Stomach (tissue), 9 donors: ENCODE results near the gene RPL36. TPM values are rescaled to one million over a fixed set of nuclear protein-coding genes. Genes with fewer than 3 reads are reported as not detected.

Experiments used
- DNase-seq, 2 donors: peaks; one replicate each; pipeline versions ENCODE4 v3.0.0 to v3.0.0-alpha.2; 2013 to 2019
- H3K27ac ChIP-seq, 5 donors: fragments of 200-600 bp in 4 of 5; sonication (generic) in 4 of 5; one replicate each; pipeline ENCODE4 v1.5.1; 2013 to 2019; ENCODE audit warnings: mild to moderate bottlenecking in 1 of 5, moderate library complexity in 1 of 5
- H3K27me3 ChIP-seq, 3 donors: fragments of 200-600 bp; sonication (generic); one replicate each; pipeline ENCODE4 v1.5.1; 2017 to 2019; ENCODE audit warnings: mixed run types in 1 of 3
- H3K36me3 ChIP-seq, 4 donors: fragments of 200-600 bp; sonication (generic); 1 replicate in 3 of 4; 2 replicates in 1 of 4; pipeline ENCODE4 v1.5.1; 2016 to 2019
- H3K4me1 ChIP-seq, 4 donors: fragments of 200-600 bp; sonication (generic); one replicate each; pipeline ENCODE4 v1.5.1; 2016 to 2019
- H3K4me3 ChIP-seq, 4 donors: fragments of 200-600 bp; sonication (generic) in 3 of 4; one replicate each; pipeline ENCODE4 v1.5.1; 2016 to 2019; ENCODE audit warnings: mild to moderate bottlenecking in 1 of 4
- H3K9me3 ChIP-seq, 4 donors: fragments of 200-600 bp; sonication (generic); one replicate each; pipeline ENCODE4 v1.5.1; 2016 to 2019
- EP300 ChIP-seq: sonication (generic); formaldehyde crosslinking; IDR thresholded peaks from one replicate; pipeline ENCODE4 v1.6.1; 2017; ENCODE audit warnings: antibody characterized with exemption
- POLR2A ChIP-seq, 4 donors: fragments of 450-650 bp; IDR thresholded peaks; one replicate each; pipeline ENCODE4 v1.6.1; 2016; ENCODE audit warnings: antibody characterized with exemption in 4 of 4, control low read depth in 2 of 4, mild to moderate bottlenecking in 1 of 4, moderate library complexity in 1 of 4
- POLR2AphosphoS5 ChIP-seq, 3 donors: sonication (generic); formaldehyde crosslinking; IDR thresholded peaks; one replicate each; pipeline ENCODE4 v1.6.1; 2016; ENCODE audit warnings: antibody characterized with exemption in 3 of 3
- WGBS, 5 donors: extraction: QIAGEN DNeasy Blood & Tissue Kit in 3 of 5; methylation state at CpG; one replicate each; pipeline versions ENCODE4 v1.1.5 to v1.1.7; 2013 to 2018; 5-methylcytosine and 5-hydroxymethylcytosine counted together
- intact Hi-C: fragments of 100-400 bp; cut with DNase I; formaldehyde crosslinking; loops from one replicate; pipeline ENCODE4 v1.15.1; 2023; ENCODE audit warnings: low total_unique reads
- polyA plus RNA-seq, 3 donors: library from polyadenylated mRNA; stranded (reverse); fragments of 200-250 nt; gene quantifications; one replicate each; pipeline ENCODE4 v1.2.3, GENCODE V29; 2013
- total RNA-seq, 5 donors: library from RNA; depleted of rRNA; stranded (reverse); fragments of >200 nt; gene quantifications; one replicate each; pipeline versions ENCODE4 v1.1.0 to v1.2.3, GENCODE V29; 2014 to 2016
- TF ChIP-seq, protein P1 (sequence below), 7 experiments: fragments of 450-650 bp in 4 of 7; fragments of 200-600 bp in 3 of 7; sonication (generic) in 3 of 7; IDR thresholded peaks; one replicate each; pipeline ENCODE4 v1.5.1; 2016 to 2019; ENCODE audit warnings: antibody characterized with exemption in 7 of 7, control low read depth in 2 of 7, mild to moderate bottlenecking in 1 of 7
- donor health status: healthy with polysubstance abuse.
- donor health status: Bipolar disorder and iron deficiency.
- donor health status: healthy.

RPL36 gene
- total and polyA plus RNA-seq, 8 donors = 121 to 2,132 (median 649) TPM

DNA sequence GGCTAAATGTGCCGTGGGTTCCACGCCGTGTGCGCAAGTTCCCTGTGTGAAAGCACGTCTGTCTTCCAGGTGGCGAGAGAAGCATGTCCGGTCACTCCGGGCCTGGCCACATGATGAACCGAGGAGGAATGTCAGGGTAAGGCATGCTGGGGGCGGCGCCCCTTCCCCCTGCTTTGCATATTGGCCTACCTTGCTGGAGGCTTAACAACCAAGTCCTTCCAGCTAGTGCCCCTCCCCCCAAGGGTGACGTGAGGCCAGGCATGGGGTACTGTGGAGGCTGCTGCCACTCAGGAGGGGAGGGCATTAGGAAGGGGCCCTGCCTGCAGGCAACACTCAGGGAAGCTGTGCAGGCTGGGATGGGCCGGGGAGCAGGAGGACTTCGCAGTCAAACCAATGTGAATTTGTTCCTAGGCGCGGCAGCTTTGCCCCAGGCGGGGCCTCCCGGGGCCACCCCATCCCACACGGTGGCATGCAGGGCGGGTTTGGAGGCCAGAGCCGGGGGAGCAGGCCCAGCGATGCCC is 22.3 kb upstream of the RPL36 start:
- H3K27me3 ChIP-seq = no peaks in the 10 kb centered on the region
- no peak for DNase-seq
- H3K4me3 ChIP-seq = no peak overlapping the region
- no peak overlapping the region for H3K27ac ChIP-seq
- peaks cover 70 to 94% (median 92%) of the 10 kb centered on the region in 4 donors for H3K36me3 ChIP-seq
- H3K9me3 ChIP-seq = no peaks in the 10 kb centered on the region
- WGBS, 5 donors = 83 to 87% (median 84%) methylated on average over 20 to 22 of the region's 22 CpGs
- intact Hi-C loops = no loop called here
- H3K4me1 ChIP-seq = no peaks in the 10 kb centered on the region
- TF ChIP-seq EP300 = no peak
- TF ChIP-seq POLR2A (IDR thresholded peaks at IDR 0.05) = no peak
- TF ChIP-seq, protein P1, sequence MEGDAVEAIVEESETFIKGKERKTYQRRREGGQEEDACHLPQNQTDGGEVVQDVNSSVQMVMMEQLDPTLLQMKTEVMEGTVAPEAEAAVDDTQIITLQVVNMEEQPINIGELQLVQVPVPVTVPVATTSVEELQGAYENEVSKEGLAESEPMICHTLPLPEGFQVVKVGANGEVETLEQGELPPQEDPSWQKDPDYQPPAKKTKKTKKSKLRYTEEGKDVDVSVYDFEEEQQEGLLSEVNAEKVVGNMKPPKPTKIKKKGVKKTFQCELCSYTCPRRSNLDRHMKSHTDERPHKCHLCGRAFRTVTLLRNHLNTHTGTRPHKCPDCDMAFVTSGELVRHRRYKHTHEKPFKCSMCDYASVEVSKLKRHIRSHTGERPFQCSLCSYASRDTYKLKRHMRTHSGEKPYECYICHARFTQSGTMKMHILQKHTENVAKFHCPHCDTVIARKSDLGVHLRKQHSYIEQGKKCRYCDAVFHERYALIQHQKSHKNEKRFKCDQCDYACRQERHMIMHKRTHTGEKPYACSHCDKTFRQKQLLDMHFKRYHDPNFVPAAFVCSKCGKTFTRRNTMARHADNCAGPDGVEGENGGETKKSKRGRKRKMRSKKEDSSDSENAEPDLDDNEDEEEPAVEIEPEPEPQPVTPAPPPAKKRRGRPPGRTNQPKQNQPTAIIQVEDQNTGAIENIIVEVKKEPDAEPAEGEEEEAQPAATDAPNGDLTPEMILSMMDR (IDR thresholded peaks at IDR 0.05) = no peak
- TF ChIP-seq POLR2AphosphoS5 (IDR thresholded peaks at IDR 0.05) = no peak

DNA sequence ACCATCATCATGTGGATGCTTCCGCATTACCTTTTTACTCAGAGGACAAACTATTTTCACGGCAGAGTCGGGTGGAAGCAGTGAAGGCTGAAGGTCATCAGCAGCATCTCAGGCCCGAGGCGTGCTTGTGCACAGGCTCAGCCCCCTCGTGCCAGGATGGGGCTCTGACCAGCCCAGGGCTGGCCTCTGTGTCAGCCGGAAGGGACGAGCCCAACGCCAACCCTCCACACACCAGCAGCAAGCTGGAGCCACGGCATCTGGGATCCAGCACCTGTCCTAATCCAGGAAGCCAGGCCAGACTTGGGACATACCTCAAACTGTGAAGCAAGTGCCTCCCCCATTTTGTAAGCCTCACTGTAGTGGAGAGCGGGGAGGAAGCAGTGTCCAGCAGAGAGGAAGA is 20.9 kb upstream of the RPL36 start:
- no peak for DNase-seq
- H3K27ac ChIP-seq = no peak overlapping the region
- H3K36me3 ChIP-seq = peaks cover 56 to 81% (median 79%) of the 10 kb centered on the region in 4 donors
- no peaks in the 10 kb centered on the region for H3K4me1 ChIP-seq
- 80 to 89% (median 85%) methylated on average over 11 of the region's 11 CpGs for WGBS, 5 donors
- intact Hi-C loops = no loop called here
- H3K27me3 ChIP-seq = no peaks in the 10 kb centered on the region
- H3K9me3 ChIP-seq = no peaks in the 10 kb centered on the region
- H3K4me3 ChIP-seq = no peak overlapping the region
- no peak for TF ChIP-seq EP300

DNA sequence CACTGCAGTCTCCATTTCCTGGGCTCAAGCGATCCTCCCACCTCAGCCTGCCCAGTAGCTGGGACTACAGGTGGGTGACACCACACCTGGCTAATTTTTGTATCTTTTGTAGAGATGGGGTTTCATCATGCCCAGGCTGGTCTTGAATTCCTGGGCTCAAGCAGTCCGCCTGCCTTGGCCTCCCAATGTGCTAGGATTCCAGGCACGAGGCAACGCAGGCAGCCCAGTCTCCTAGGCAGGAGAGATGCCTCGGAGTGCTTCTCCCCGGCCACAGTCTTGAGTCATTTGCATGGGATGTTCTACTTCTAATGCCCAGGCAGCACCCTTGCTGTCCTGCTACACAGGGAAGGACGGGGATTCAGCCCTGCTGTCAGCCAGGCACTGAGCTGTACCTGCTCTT is 18.5 kb upstream of the RPL36 start:
- intact Hi-C loops = no loop called here
- Histone ChIP-seq H3K9me3 (no peaks in the 10 kb centered on the region), H3K27ac (no peak overlapping the region), H3K4me1 (peaks cover 0 to 5% (median 2%) of the 10 kb centered on the region in 4 donors), H3K27me3 (no peaks in the 10 kb centered on the region), H3K36me3 (peaks cover 34 to 57% (median 55%) of the 10 kb centered on the region in 4 donors), H3K4me3 (no peak overlapping the region)
- DNase-seq = no peak
- TF ChIP-seq POLR2AphosphoS5 (IDR thresholded peaks at IDR 0.05) (no peak), EP300 (no peak), POLR2A (IDR thresholded peaks at IDR 0.05) (no peak)
- TF ChIP-seq, protein P1 (IDR thresholded peaks at IDR 0.05) = no peak
- 88 to 98% (median 94%) methylated on average over 6 to 7 of the region's 7 CpGs for WGBS, 5 donors

DNA sequence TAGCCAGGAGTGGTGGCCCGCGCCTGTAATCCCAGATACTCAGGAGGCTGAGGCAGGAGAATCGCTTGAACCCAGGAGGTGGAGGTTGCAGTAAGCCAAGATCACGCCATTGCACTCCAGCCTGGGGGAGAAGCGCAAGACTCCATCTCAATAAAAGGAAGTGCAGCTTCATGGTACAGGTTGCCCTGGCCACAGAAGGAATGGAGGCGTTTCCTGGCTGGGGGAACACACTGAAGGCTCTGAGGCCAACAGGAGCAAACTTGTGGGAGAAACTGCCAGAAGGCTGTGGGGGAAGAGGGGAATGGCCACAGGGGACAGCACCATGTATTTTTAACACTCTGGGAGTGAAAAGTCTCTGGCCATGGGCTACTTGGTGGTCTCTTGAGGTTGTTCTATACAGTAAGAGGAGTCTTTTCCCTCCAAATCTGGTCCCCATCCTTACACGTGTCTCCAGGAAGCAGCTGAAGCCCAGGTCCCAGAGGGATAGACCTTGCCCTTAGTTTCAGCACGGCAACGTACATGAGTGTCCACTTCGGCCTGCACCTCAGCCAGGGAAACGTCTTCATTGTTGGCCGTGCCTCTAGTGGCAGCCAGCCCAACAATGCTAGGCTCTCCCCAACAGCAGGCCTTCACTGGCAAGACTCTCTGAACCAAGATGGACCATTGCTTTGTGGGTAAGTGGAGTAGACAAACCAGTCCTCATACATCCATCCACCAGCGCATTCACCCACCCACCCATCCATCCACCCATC is 17.2 kb upstream of the RPL36 start:
- H3K4me3 ChIP-seq = no peak overlapping the region
- intact Hi-C loops = no loop called here
- H3K4me1 ChIP-seq = peaks cover 0 to 7% (median 3%) of the 10 kb centered on the region in 4 donors
- DNase-seq = no peak
- no peaks in the 10 kb centered on the region for H3K27me3 ChIP-seq
- no peaks in the 10 kb centered on the region for H3K9me3 ChIP-seq
- H3K36me3 ChIP-seq = peaks cover 21 to 49% (median 47%) of the 10 kb centered on the region in 4 donors
- TF ChIP-seq EP300 (no peak), POLR2AphosphoS5 (IDR thresholded peaks at IDR 0.05) (no peak), POLR2A (IDR thresholded peaks at IDR 0.05) (no peak)
- TF ChIP-seq, protein P1 (IDR thresholded peaks at IDR 0.05) = no peak
- WGBS, 5 donors = 87 to 95% (median 90%) methylated on average over 9 to 13 of the region's 13 CpGs
- H3K27ac ChIP-seq = no peak overlapping the region

DNA sequence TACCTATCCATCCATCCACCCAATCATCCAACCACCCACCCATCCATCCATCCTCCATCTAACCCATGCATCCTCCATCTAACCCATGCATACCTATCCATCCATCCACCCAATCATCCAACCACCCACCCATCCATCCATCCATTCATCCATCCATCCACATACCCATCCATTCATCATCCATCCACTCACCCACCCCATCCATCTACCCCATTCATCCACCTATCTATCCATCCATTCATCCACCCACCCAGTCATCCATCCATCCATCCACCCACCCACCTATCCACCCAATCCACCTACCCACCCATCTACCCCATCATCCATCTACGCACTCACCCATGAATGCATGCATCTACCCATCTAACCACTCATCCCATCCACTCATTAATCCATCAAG is 16.3 kb upstream of the RPL36 start:
- TF ChIP-seq EP300 (no peak), POLR2AphosphoS5 (IDR thresholded peaks at IDR 0.05) (no peak), POLR2A (IDR thresholded peaks at IDR 0.05) (no peak)
- TF ChIP-seq, protein P1 (IDR thresholded peaks at IDR 0.05) = no peak
- peaks cover 14 to 48% (median 45%) of the 10 kb centered on the region in 4 donors for H3K36me3 ChIP-seq
- 96 to 100% (median 98%) methylated on average over 1 of the region's 1 CpG for WGBS, 5 donors
- intact Hi-C loops = no loop called here
- no peak overlapping the region for H3K27ac ChIP-seq
- H3K4me3 ChIP-seq = no peak overlapping the region
- H3K27me3 ChIP-seq = no peaks in the 10 kb centered on the region
- no peak for DNase-seq
- no peaks in the 10 kb centered on the region for H3K9me3 ChIP-seq
- peaks cover 0 to 7% (median 6%) of the 10 kb centered on the region in 4 donors for H3K4me1 ChIP-seq
